Ascending aorta (tissue), 2 donors: Measurements from ENCODE around the gene SCAF8. TPM values are rescaled to one million over a fixed set of nuclear protein-coding genes. Genes with fewer than 3 reads are reported as not detected.
"Not testable (repeated sequence)": the region's sequence is repeated elsewhere in the genome, so short reads cannot be mapped to it uniquely, and the experiment has no call there.

Source experiments
- DNase-seq, 2 donors: peaks; one replicate each; pipeline ENCODE4 v3.0.0-alpha.2; 2019; ENCODE audit warnings: low spot score in 2 of 2
- H3K27ac ChIP-seq, 2 donors: fragments of 200-600 bp; sonication (generic); one replicate each; pipeline ENCODE4 v1.5.1; 2016 to 2017; ENCODE audit warnings: mild to moderate bottlenecking in 1 of 2
- H3K27me3 ChIP-seq: fragments of 200-600 bp; sonication (generic); one replicate; pipeline ENCODE4 v1.5.1; 2017
- H3K36me3 ChIP-seq, 2 donors: fragments of 200-600 bp; sonication (generic); one replicate each; pipeline ENCODE4 v1.5.1; 2016
- H3K4me1 ChIP-seq, 2 donors: fragments of 200-600 bp; sonication (generic); one replicate each; pipeline ENCODE4 v1.5.1; 2016 to 2017; ENCODE audit warnings: mild to moderate bottlenecking in 1 of 2
- H3K4me3 ChIP-seq, 2 donors: fragments of 200-600 bp; sonication (generic); one replicate each; pipeline ENCODE4 v1.5.1; 2016 to 2017; ENCODE audit warnings: mild to moderate bottlenecking in 1 of 2
- H3K9me3 ChIP-seq, 2 donors: fragments of 200-600 bp; sonication (generic); one replicate each; pipeline ENCODE4 v1.5.1; 2016
- intact Hi-C: fragments of 100-400 bp; cut with DNase I; formaldehyde crosslinking; loops from one replicate; pipeline ENCODE4 v1.15.1; 2023
- total RNA-seq: library from RNA; depleted of rRNA; stranded (reverse); fragments of >200 nt; gene quantifications from one replicate; pipeline ENCODE4 v1.1.0, GENCODE V29; 2016
- TF ChIP-seq, protein P1 (sequence below), 3 experiments: fragments of 200-600 bp in 2 of 3; fragments of 450-650 bp in 1 of 3; sonication (generic) in 2 of 3; IDR thresholded peaks; one replicate each; pipeline ENCODE4 v1.5.1; 2016 to 2019; ENCODE audit warnings: antibody characterized with exemption in 3 of 3, mild to moderate bottlenecking in 1 of 3, moderate library complexity in 1 of 3

Gene SCAF8
- total RNA-seq, 1 donor from 2014 or later = 22.6 TPM

- Histone ChIP-seq H3K4me3 (no peak overlapping the region), H3K9me3 (no peaks in the 10 kb centered on the region), H3K36me3 (peaks cover 11 to 48% of the 10 kb centered on the region in 2 donors), H3K4me1 (no peaks in the 10 kb centered on the region), H3K27ac (no peak overlapping the region), H3K27me3 (no peaks in the 10 kb centered on the region)
- DNase-seq = no peak
- intact Hi-C loops = no loop called here
- TF ChIP-seq, protein P1, sequence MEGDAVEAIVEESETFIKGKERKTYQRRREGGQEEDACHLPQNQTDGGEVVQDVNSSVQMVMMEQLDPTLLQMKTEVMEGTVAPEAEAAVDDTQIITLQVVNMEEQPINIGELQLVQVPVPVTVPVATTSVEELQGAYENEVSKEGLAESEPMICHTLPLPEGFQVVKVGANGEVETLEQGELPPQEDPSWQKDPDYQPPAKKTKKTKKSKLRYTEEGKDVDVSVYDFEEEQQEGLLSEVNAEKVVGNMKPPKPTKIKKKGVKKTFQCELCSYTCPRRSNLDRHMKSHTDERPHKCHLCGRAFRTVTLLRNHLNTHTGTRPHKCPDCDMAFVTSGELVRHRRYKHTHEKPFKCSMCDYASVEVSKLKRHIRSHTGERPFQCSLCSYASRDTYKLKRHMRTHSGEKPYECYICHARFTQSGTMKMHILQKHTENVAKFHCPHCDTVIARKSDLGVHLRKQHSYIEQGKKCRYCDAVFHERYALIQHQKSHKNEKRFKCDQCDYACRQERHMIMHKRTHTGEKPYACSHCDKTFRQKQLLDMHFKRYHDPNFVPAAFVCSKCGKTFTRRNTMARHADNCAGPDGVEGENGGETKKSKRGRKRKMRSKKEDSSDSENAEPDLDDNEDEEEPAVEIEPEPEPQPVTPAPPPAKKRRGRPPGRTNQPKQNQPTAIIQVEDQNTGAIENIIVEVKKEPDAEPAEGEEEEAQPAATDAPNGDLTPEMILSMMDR (IDR thresholded peaks at IDR 0.05) = no peak
Measured at GRCh38 chr6:154797857-154798256, 64.6 kb downstream of the SCAF8 start.

DNA sequence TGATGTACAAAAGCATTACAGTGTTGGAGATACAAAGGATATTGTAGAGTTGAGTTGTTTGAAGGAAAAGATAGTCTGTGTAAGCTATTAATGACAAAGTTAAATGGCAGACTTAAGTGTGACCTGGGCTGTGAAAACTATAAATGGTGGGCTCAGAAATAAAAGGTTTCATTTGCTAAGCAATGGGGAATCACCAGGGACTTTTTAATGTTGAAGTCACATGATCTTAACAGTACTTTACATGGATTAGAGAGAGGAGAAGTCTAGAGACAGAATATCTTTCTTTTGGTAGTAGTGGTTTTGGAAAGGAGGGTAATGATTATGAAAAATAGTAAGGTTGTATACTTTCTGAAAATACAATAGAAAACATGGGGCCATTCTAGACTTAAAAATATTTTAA lies 67.1 kb downstream of the SCAF8 start:
- TF ChIP-seq, protein P1 (IDR thresholded peaks at IDR 0.05) = no peak
- intact Hi-C loops = loop anchor here (10.0 kb wide), 1 partner anchor 286 kb away; the partner anchor contains the start of gene CNKSR3
- H3K4me1 ChIP-seq = no peaks in the 10 kb centered on the region
- no peak for DNase-seq
- no peaks in the 10 kb centered on the region for H3K27me3 ChIP-seq
- no peaks in the 10 kb centered on the region for H3K9me3 ChIP-seq
- no peak overlapping the region for H3K27ac ChIP-seq
- H3K4me3 ChIP-seq = no peak overlapping the region
- peaks cover 8 to 38% of the 10 kb centered on the region in 2 donors for H3K36me3 ChIP-seq

- peak overlapping the region in 1 of 2 donors; percentile 69 for H3K27ac ChIP-seq
Measured at GRCh38 chr6:154805288-154805911, 72.2 kb downstream of the SCAF8 start.

GRCh38 chr6:154806804-154807203 lies 73.6 kb downstream of the SCAF8 start:
- H3K27me3 ChIP-seq = no peaks in the 10 kb centered on the region
- peaks cover 28 to 45% of the 10 kb centered on the region in 2 donors for H3K36me3 ChIP-seq
- H3K9me3 ChIP-seq = no peaks in the 10 kb centered on the region
- H3K4me1 ChIP-seq = no peaks in the 10 kb centered on the region
- H3K4me3 ChIP-seq = no peak overlapping the region
- intact Hi-C loops = loop anchor here (5.0 to 10.0 kb wide), 2 partner anchors 292 to 530 kb away; partner anchors contain the start of gene CNKSR3
- TF ChIP-seq, protein P1 (IDR thresholded peaks at IDR 0.05) = no peak
- peak overlapping the region; percentile 23 to 69 for H3K27ac ChIP-seq
- DNase-seq = no peak

More at GRCh38 chr6:154805288-154805911, 72.2 kb downstream of the SCAF8 start:
- Histone ChIP-seq H3K9me3 (no peaks in the 10 kb centered on the region), H3K27me3 (no peaks in the 10 kb centered on the region), H3K36me3 (peaks cover 16 to 31% of the 10 kb centered on the region in 2 donors), H3K4me3 (no peak overlapping the region), H3K4me1 (no peaks in the 10 kb centered on the region)
- DNase-seq = no peak
- intact Hi-C loops = loop anchor here (1.0 to 10.0 kb wide), 4 partner anchors 72 to 528 kb away; partner anchors contain the start of genes CNKSR3 and SCAF8
- TF ChIP-seq, protein P1 (IDR thresholded peaks at IDR 0.05) = peak in 2 of 3 experiments; percentile 33 to 63

- H3K27me3 ChIP-seq, H3K9me3 ChIP-seq, H3K4me1 ChIP-seq, DNase-seq, intact Hi-C loops, H3K27ac ChIP-seq, H3K4me3 ChIP-seq: not testable (repeated sequence)
- H3K36me3 ChIP-seq = peaks cover 37 to 75% of the 10 kb centered on the region in 2 donors
Measured at GRCh38 chr6:154811663-154812062, 78.4 kb downstream of the SCAF8 start.

- intact Hi-C loops = no loop called here
- H3K4me1 ChIP-seq = no peaks in the 10 kb centered on the region
- H3K4me3 ChIP-seq = no peak overlapping the region
- peaks cover 47 to 87% of the 10 kb centered on the region in 2 donors for H3K36me3 ChIP-seq
- H3K27me3 ChIP-seq = no peaks in the 10 kb centered on the region
- H3K27ac ChIP-seq = no peak overlapping the region
- TF ChIP-seq, protein P1 (IDR thresholded peaks at IDR 0.05) = no peak
- no peaks in the 10 kb centered on the region for H3K9me3 ChIP-seq
- DNase-seq = no peak
Measured at GRCh38 chr6:154814063-154814462, 80.8 kb downstream of the SCAF8 start.
